AG08395 (cell line): ENCODE measurements around the gene ZNF526.

Experiments
- DNase-seq: peaks from one replicate; pipeline ENCODE4 v3.0.0; 2012; ENCODE audit warnings: mixed read lengths, low spot score

ZNF526 gene

GRCh38 chr19:42196011-42197001 lies 23.8 kb upstream of the ZNF526 start:
- no peak for DNase-seq

GRCh38 chr19:42197375-42197817 lies 22.7 kb upstream of the ZNF526 start:
- DNase-seq, result no peak

DNA sequence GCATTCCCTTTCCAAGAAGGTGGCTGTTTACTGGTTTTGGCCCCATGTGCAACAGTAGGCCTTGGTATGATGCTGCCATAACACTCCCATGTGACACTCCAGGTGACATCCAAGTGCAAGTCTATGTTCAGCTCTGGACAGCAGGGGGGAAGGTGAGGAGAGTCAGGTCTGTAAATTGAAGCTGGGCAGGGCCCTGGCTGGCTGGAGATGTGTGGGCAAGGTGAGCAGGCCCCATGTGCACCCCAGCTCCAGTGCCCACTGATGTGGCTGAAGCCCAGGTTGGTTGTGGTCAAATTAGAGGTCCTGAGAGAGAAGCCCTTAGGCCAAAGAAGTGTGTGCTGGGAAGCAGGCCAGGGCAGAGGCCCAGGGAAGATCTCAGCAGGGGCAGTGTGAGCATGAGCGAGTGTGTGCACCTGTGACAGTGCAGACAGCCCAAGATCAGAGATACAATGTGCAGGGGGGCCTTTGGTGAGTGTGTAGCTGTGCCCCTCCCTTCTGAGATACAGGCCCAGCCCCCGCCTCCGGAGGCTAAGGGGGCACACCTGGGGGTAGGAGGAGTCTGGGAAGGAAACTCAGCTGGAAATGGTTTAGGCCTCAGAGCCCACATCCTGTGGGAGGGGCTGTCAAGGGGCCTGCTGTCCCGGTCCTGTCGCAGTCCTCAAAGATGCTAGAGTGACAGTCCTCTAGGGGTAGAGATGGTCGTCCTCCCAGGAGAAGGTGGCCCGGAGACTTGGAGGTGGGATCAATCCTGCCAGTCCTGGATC lies 21.3 kb upstream of the ZNF526 start:
- DNase-seq, result no peak

DNA sequence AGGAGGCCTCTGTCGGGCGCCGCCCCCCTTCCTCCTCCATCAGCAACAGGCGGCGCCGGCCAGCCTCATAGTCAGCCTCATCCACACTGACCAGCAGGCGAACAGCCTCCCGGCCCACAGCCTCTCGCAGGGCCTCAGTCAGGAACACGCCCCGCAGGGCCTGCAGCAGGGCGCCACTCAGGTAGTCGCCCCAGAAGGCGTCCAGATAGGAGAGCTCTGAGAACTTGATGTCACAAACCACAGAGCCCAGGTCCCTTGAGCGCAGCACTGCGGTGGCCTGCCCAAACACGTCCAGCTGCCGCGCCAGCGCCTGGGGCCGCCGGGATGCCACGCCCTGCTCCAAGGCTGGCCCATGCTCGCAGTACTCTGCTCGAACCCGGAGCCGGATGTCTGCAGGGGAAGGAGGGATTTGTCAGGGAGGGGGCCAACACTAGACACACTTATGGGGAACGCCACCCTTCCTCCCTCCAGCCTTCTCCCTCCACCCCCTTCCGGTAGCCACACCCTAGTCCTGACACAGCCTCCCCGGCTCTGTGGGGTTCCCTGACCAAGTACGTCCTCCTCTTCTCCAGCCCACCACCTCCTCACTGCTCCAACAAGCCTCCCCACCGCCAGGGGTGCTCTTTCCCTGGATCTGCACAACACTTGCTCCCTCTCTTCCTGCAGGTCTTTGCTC lies 20.5 kb upstream of the ZNF526 start:
- DNase-seq, result no peak

- no peak for DNase-seq
Observed at GRCh38 chr19:42200116-42200715, 19.9 kb upstream of the ZNF526 start.

DNA sequence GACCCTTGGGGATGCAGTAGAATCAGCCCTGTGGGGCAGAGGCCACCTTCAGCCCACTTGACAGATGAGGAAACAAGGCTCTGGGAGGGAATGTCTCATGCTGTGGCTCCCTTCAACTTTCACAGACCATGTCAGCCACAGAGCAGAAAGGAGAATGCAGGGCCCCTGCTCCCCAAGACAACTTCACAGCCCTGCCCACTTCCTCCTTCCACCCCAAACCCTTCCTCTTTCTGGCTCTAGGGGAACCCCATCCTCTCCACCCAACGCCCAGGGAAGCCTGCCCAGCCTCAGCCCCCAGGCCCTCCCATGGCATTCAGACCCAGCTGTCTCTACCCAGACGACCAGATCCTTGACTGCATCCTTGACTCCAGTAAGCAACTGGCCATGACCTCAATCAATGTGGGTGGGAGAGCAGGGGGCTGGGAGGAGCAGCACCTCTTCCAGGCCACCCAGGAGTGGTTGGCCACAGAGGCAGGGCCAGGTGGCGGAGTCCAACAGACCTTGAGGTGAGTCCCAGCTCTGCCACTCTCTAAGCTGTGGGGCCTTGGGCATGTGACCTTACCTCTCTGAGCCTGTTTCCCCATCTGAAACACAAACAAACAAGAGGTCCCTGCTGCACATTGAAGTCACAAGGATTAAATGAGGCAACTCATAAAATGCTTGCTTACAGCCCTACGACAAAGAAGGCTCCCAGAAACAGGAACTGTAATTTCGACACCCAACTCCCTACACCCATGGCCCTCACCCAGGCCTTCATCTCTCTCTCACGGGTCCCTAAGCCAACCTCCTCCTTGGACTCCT lies 18.4 kb upstream of the ZNF526 start:
- DNase-seq, result no peak

- DNase-seq, result no peak
Observed at GRCh38 chr19:42202290-42202880, 17.7 kb upstream of the ZNF526 start.

- DNase-seq, result no peak
Observed at GRCh38 chr19:42203700-42204099, 16.4 kb upstream of the ZNF526 start.

- no peak for DNase-seq
Observed at GRCh38 chr19:42204664-42205063, 15.4 kb upstream of the ZNF526 start.

DNA sequence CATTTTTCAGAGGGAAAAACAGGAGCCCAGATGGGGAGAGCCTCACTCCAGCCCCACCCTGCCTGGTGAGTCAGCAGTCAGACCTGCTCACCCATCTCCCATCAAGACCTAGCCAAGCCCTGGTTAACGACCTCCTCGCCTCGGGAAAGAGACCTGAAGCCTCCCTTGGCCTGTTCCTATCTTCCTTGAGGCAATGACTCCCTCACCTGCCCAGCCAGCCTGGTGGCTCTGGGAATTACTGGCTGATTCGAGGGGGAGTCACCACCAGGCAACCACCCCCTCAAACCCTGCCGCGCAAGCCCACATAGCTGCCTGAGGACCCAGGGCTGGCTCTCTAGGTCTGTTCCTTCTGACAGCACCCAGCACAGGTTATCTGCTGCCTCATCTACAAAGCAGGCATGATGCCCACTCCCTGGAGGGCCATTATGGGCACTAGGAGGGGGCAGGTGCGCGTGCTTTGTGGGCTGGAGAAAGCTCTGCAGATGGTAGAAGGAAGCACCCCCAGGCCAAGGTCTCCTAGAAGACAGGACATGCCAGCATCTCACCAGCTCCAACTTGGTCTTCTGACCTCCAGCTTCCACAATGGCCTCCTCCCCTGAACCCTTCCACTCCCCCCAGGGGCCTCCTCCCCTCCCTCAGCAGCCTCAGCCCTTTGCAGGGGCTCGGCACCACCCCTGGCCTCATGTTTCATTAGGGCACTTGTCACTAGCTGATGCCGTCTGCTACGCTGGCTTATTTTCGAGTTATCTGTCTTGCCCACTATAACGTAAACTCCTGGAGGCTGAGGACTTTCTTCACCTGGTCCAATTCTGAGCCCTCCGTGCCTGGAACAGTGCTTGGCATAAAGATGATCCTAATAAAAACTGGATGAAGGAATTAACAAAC lies 13.0 kb upstream of the ZNF526 start:
- peak; percentile 67 for DNase-seq

DNA sequence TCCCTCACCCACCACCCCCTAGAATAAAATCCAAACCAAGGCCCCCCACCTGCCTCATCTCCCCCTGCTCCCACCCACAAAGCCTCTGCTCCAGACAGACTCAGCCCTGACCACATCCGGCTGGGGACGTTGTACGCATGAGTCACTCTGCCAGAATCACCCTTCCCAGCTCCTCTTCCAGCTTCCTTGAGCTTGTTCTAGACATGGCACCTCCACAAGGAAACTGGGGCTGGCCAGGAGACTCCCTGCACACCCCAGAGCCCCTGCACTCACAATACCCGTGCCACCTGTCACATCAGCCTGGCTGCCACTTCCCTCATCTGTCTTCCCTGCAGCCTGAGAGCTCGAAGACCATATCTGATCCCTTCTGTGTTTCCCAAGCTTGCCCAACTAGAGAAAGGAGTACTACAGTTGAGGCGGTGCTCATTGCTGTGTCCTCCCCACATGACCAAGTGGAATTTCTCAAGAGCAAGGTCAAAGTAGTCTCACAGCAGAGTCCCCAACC lies 12.3 kb upstream of the ZNF526 start:
- peak; percentile 88 for DNase-seq

GRCh38 chr19:42208612-42209011 lies 11.5 kb upstream of the ZNF526 start:
- no peak for DNase-seq

DNA sequence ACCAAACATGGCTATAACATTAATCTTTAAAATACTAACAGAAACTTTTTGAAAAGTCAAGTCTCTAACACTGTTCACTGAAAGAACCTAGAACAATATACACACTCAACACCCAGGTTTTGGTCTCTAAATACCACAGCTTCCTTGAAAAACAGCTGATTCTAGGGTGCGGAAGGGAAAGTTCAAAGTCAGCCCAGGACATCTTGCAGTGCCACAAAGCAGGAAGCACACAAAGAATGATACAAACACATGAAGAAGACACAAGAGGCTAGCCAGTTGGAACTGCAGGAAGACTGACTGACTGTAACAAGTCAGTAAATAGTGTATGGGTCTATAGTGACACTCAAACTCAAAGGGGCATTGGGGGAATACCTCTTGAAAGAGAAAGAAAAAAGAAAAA lies 7.2 kb upstream of the ZNF526 start:
- no peak for DNase-seq

DNA sequence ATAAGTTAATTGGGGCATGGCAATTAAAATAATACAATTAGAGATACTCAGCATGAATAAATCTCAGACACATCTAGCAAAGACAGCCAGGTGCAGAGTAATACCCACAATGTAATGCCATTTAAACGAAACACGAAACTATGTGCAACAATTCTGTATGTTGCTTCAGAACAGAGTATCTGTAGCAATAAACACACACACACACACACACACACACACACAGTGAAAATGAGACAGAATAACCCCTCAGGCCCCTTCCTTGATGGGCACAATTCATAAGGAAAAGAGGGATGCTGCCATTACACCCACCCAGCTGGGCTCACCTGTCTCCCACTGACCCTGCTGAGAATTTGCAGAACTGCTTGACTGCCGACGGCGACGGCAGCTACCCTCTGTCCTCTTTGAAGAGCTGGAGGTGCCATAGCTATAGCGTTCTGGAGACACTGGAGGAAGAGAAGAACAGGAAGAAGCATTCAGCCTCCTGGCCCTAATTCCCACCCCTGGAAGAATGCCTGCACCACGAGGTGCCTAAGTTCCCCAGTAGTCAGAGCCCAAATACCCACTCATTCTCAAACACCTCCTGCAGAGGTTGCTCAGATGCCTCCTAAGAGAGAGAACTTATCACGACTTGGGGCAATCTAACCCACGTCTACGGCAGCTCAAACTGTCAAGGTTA lies 5.2 kb upstream of the ZNF526 start:
- DNase-seq, result no peak

GRCh38 chr19:42216653-42217519 lies 3.2 kb upstream of the ZNF526 start:
- DNase-seq, result peak; percentile 31

DNA sequence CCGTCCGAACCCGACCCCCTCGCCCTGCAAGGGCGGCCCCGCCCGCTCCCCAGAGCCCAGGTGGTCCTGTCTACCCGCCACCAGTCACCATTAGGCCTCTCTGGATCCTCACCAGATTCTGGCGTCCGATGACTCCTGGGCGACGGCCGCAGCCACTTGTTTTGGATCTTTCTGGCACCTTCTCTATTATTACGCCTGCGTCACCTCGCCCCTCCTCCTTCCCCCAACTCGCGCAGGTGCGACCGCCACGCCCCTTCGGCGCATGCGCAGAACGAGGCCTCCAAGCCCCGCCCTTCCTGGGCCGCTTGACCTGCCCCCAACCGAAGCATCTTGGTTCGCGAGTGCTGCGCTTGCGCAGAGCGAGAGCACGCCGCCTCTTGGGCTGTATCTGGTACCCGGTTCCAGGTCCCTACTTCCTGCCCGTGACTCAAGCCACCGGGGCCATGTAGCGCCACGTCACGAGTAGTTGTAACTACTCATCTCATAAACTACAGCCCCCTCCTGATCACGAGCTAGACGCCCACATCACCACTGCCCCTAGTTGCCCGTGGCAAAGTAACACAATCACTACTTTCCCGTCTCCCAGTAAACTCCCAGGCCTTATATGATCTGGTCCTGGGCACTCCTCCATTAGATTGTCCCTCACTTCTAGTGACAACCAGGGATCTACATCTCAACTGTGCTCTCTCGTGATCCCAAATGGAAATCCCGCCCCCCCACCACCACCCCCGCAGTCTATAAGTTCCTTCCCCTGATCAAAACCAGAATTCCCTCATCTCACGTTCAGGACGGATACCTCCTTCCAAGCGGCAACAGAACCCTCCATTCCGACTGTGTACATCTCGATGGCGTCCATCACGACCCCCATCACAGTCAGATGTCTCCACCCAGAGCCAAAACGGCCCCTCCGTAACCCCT lies 2.3 kb upstream of the ZNF526 start, which contains the start of gene DEDD2:
DEDD2 (minus strand) TSS at position 158 of the 918 bp plus-strand sequence. CDS start 670 bp downstream, outside the sequence.
- peak; percentile 99 for DNase-seq

DNA sequence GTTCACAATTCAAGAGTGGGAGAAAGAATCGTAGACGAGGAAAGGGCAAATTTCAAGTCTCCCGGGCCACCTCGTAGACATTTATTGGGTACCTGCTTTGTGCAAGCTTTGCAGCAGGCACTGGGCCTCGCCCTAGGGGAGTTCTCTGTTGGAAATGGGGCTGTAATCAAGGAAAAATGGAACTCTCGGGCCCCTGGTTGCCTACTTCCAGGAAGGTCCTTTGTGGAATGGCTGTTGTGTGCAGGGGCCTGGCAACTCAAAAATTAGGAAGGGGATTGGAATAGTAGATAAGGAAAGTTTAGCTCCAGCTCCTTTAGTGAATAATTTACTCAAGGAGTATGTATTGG lies 612 bp downstream of the ZNF526 start:
- DNase-seq, result no peak
